Erythroblast (primary cell): Measurements from ENCODE around the gene TPPP.
"Not testable (repeated sequence)": the region's sequence is repeated elsewhere in the genome, so short reads cannot be mapped to it uniquely, and the experiment has no call there.

Experiments used
- GATA1 ChIP-seq: IDR thresholded peaks from 2 replicates; pipeline ENCODE4 v1.6.1; 2011; ENCODE audit warnings: low read depth, mild to moderate bottlenecking, control low read depth, low read length, moderate library complexity
- POLR2A ChIP-seq: IDR thresholded peaks from 2 replicates; pipeline ENCODE4 v1.6.1; 2011; ENCODE audit warnings: mild to moderate bottlenecking, low read length

DNA sequence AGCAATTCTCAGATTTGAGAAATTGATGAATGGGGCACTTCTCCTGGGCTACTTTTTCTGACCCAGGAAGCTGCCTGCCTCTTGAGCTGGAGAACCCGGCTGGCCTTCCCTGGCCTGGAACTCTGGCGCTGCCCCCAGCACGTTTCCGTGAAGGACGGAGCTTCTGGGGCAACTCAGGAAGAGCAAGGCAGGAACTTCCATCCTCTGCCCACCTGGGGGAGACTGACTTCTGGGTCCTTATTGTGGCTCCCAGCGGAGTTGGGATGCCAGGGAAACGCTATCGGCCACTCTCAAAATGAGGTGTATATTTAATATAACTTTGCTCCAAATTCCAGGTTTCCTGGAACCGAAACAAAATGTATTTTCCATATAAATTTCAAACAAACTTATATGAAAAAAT lies 33.9 kb upstream of the TPPP start:
- TF ChIP-seq POLR2A, GATA1: not testable (repeated sequence)
